Measurements from ENCODE around the gene ATXN7L1.

Gene ATXN7L1

GRCh38 chr7:105674200-105674920 is 202.0 kb downstream of the ATXN7L1 start:
- no peak for DNase-seq (ENCODE audit: low spot score)

- no peak for DNase-seq (ENCODE audit: low spot score)
These were observed 202.9 kb downstream of the ATXN7L1 start for GRCh38 chr7:105673367-105674084.

- DNase-seq (ENCODE audit: low spot score) = no peak
These were observed 203.6 kb downstream of the ATXN7L1 start for GRCh38 chr7:105672801-105673200.

- no peak for DNase-seq (ENCODE audit: low spot score)
These were observed 210.1 kb downstream of the ATXN7L1 start for GRCh38 chr7:105666324-105666723.

- no peak for DNase-seq (ENCODE audit: low spot score)
These were observed 210.7 kb downstream of the ATXN7L1 start for GRCh38 chr7:105665684-105666083.

- DNase-seq (ENCODE audit: low spot score) = no peak
These were observed 211.4 kb downstream of the ATXN7L1 start for GRCh38 chr7:105664816-105665525.

- DNase-seq (ENCODE audit: low spot score) = no peak
These were observed 213.4 kb downstream of the ATXN7L1 start for GRCh38 chr7:105662998-105663397.

GRCh38 chr7:105661625-105662024 is 214.8 kb downstream of the ATXN7L1 start:
- DNase-seq (ENCODE audit: low spot score) = no peak

- DNase-seq (ENCODE audit: low spot score) = no peak
These were observed 219.4 kb downstream of the ATXN7L1 start for GRCh38 chr7:105656922-105657521.

- no peak for DNase-seq (ENCODE audit: low spot score)
These were observed 220.7 kb downstream of the ATXN7L1 start for GRCh38 chr7:105655500-105656380.

- no peak for DNase-seq (ENCODE audit: low spot score)
These were observed 221.3 kb downstream of the ATXN7L1 start for GRCh38 chr7:105655067-105655466.

- no peak for DNase-seq (ENCODE audit: low spot score)
These were observed 222.2 kb downstream of the ATXN7L1 start for GRCh38 chr7:105654095-105654686.

GRCh38 chr7:105653441-105654005 is 222.9 kb downstream of the ATXN7L1 start:
- DNase-seq (ENCODE audit: low spot score) = no peak

GRCh38 chr7:105652359-105652993 is 223.9 kb downstream of the ATXN7L1 start:
- DNase-seq (ENCODE audit: low spot score) = peak; percentile 88

GRCh38 chr7:105651798-105652197 is 224.6 kb downstream of the ATXN7L1 start:
- no peak for DNase-seq (ENCODE audit: low spot score)

GRCh38 chr7:105650382-105650970 is 225.9 kb downstream of the ATXN7L1 start:
- no peak for DNase-seq (ENCODE audit: low spot score)

- no peak for DNase-seq (ENCODE audit: low spot score)
These were observed 226.5 kb downstream of the ATXN7L1 start for GRCh38 chr7:105649727-105650381.

GRCh38 chr7:105648561-105649401 is 227.6 kb downstream of the ATXN7L1 start:
- no peak for DNase-seq (ENCODE audit: low spot score)
